ENCODE data around the gene SCAF4. TPM values are rescaled to one million over a fixed set of nuclear protein-coding genes. Genes with fewer than 3 reads are reported as not detected.

Gene SCAF4, protein sequence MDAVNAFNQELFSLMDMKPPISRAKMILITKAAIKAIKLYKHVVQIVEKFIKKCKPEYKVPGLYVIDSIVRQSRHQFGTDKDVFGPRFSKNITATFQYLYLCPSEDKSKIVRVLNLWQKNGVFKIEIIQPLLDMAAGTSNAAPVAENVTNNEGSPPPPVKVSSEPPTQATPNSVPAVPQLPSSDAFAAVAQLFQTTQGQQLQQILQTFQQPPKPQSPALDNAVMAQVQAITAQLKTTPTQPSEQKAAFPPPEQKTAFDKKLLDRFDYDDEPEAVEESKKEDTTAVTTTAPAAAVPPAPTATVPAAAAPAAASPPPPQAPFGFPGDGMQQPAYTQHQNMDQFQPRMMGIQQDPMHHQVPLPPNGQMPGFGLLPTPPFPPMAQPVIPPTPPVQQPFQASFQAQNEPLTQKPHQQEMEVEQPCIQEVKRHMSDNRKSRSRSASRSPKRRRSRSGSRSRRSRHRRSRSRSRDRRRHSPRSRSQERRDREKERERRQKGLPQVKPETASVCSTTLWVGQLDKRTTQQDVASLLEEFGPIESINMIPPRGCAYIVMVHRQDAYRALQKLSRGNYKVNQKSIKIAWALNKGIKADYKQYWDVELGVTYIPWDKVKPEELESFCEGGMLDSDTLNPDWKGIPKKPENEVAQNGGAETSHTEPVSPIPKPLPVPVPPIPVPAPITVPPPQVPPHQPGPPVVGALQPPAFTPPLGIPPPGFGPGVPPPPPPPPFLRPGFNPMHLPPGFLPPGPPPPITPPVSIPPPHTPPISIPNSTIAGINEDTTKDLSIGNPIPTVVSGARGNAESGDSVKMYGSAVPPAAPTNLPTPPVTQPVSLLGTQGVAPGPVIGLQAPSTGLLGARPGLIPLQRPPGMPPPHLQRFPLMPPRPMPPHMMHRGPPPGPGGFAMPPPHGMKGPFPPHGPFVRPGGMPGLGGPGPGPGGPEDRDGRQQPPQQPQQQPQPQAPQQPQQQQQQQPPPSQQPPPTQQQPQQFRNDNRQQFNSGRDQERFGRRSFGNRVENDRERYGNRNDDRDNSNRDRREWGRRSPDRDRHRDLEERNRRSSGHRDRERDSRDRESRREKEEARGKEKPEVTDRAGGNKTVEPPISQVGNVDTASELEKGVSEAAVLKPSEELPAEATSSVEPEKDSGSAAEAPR
- 22.0 to 28.0 TPM (median 23.1 TPM) in 3 replicates for total RNA-seq
- long read RNA-seq, full-length matches to known transcripts = 4 of 9 reads
- long read RNA-seq, partial matches to known transcripts = 3 of 9 reads
- long read RNA-seq, other reads (novel, unspliced or antisense) = 2 of 9 reads

DNA sequence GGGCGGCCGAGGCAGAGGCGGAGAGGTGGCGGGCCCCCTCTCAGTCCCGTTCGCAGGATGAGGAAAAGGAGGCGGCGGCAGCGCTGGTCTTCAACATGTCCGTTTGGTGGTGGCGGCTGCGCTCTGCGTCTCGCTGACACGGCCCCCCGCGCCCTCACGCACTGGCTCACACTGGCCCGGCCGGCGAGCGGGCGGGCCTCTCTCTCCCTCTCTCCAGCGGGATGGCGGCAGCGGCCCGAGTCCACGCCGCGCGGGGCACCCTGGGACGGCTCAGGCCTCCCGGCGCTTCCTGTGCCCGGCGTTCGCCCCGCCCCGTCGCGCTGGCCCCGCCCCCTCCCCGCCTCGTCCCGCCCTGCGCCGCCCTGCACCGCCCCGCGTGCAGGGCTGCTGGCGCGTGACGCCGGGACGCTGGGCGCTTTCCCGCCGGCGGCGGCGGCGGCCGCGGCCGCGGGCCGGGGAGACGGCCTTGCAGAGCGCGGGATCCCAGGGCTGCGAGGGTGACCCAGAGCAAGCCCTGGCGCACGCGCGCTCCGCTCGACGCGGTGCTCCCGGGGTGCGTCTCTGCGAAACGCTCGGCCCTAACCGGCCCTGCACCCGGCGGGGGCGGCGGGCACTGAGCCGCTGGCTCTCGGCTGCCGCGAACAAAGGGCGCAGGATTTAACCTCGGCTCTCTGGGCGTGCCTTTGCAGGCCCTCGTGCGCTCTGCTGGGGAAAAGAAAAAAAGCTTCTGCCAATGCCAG is at the start of gene SCAF4:
Gene SCAF4, minus strand, starts transcription at position 262 of the 740 bp plus-strand sequence. CDS start 426 bp downstream, outside the sequence.
- H3K36me3 Mint-ChIP-seq (ENCODE audit: low read depth) = no peaks in the 10 kb centered on the region
- no peak for TF ChIP-seq CTCF (IDR thresholded peaks at IDR 0.05)
- peaks cover 3% of the 10 kb centered on the region for H3K4me1 Mint-ChIP-seq (ENCODE audit: low read depth)
- H3K27ac Mint-ChIP-seq (ENCODE audit: unreplicated experiment) = peak within 1 kb of the TSS; percentile 89
- peak within 1 kb of the TSS; percentile 82 for H3K4me3 Mint-ChIP-seq (ENCODE audit: unreplicated experiment)
- H3K9me3 Mint-ChIP-seq (ENCODE audit: low read depth) = no peaks in the 10 kb centered on the region
- H3K27me3 Mint-ChIP-seq (ENCODE audit: low read depth) = no peaks in the 10 kb centered on the region
- peak; percentile 95 for DNase-seq (ENCODE audit: low spot score)

GRCh38 chr21:31780944-31781343 is 49.0 kb upstream of the SCAF4 start:
- no peak for DNase-seq (ENCODE audit: low spot score)
- no peak overlapping the region for H3K4me3 Mint-ChIP-seq (ENCODE audit: unreplicated experiment)
- peaks cover 10% of the 10 kb centered on the region for H3K4me1 Mint-ChIP-seq (ENCODE audit: low read depth)
- TF ChIP-seq CTCF (IDR thresholded peaks at IDR 0.05) = peak; percentile 64
- H3K36me3 Mint-ChIP-seq (ENCODE audit: low read depth) = peaks cover 1% of the 10 kb centered on the region
- no peaks in the 10 kb centered on the region for H3K9me3 Mint-ChIP-seq (ENCODE audit: low read depth)
- H3K27ac Mint-ChIP-seq (ENCODE audit: unreplicated experiment) = no peak overlapping the region
- no peaks in the 10 kb centered on the region for H3K27me3 Mint-ChIP-seq (ENCODE audit: low read depth)

GRCh38 chr21:31778546-31778945 is 46.6 kb upstream of the SCAF4 start:
- Mint-ChIP-seq H3K4me1 (ENCODE audit: low read depth) (peaks cover 7% of the 10 kb centered on the region), H3K27ac (ENCODE audit: unreplicated experiment) (no peak overlapping the region), H3K9me3 (ENCODE audit: low read depth) (no peaks in the 10 kb centered on the region), H3K4me3 (ENCODE audit: unreplicated experiment) (no peak overlapping the region), H3K27me3 (ENCODE audit: low read depth) (no peaks in the 10 kb centered on the region), H3K36me3 (ENCODE audit: low read depth) (peaks cover 1% of the 10 kb centered on the region)
- DNase-seq (ENCODE audit: low spot score) = no peak
- no peak for TF ChIP-seq CTCF (IDR thresholded peaks at IDR 0.05)

GRCh38 chr21:31777857-31778256 is 45.9 kb upstream of the SCAF4 start:
- no peak for TF ChIP-seq CTCF (IDR thresholded peaks at IDR 0.05)
- no peak for DNase-seq (ENCODE audit: low spot score)
- Mint-ChIP-seq H3K27ac (ENCODE audit: unreplicated experiment) (no peak overlapping the region), H3K27me3 (ENCODE audit: low read depth) (no peaks in the 10 kb centered on the region), H3K9me3 (ENCODE audit: low read depth) (no peaks in the 10 kb centered on the region), H3K4me1 (ENCODE audit: low read depth) (peaks cover 7% of the 10 kb centered on the region), H3K4me3 (ENCODE audit: unreplicated experiment) (no peak overlapping the region), H3K36me3 (ENCODE audit: low read depth) (peaks cover 1% of the 10 kb centered on the region)
